ENCODE results near the gene CBLB.
"Not testable (repeated sequence)": the region's sequence is repeated elsewhere in the genome, so short reads cannot be mapped to it uniquely, and the experiment has no call there.

CBLB gene

DNA sequence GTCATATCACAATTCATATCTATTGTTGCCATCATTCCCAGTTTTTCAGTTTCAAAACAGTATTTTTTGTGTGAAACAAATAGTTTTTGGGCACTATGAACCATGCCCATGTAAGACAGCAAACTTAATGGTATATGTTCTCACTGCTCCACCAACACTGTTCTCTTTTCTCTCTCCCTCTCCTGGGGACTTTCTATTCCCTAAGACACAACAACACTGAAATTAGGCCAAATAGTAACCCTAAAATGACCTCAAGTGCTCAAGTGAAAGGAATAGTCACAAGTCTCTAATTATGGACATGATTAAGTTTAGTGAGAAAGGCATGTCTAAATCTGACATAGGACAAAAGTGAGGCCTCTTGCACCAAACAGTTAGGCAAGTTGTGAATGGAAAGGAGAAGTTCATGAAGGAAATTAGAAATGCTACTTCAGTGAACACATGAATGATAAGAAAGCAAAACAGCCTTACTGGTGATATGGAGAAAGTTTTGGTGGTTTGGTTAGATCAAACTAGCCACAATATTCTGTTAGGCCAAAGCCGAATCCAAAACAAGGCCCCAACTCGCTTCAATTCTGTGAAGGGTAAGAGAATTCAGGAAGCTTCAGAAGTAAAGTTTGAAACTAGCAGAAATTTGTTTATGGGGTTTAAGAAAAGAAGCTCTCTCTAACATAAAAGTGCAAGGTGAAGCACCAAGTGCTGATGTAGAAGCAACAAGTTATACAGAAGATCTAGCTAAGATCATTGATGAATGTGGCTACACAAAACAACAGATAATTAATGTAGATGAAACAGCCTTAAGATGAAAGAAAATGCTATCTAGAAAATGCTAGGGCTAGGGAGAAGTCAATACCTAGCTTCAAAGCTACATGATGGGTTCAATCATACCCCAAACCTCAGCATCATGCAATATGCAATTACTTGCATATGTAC lies 104.2 kb downstream of the CBLB start:
- DNase-seq (ENCODE audit: extremely low spot score, insufficient read length, low read depth) (no peak), FAIRE-seq (peak; percentile 58)

DNA sequence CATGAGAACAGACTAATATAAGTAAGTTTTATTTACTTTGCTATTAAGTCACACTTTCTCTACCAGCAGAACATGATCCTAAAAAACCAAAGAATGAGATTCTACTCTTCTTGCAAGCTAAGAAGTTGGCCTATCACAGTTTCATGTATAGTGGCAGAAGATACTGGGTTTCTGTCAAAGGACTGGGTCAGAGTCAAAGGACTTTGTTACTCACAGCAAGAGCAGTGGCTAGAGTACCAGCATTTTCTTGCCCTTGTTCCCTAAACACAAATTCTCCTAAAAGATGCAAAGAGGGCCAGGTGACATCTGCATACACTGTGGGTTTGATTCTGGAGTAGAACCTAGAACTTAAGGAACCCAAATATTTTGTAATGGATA lies 105.2 kb downstream of the CBLB start:
- FAIRE-seq (no peak), DNase-seq (ENCODE audit: extremely low spot score, insufficient read length, low read depth) (no peak)

GRCh38 chr3:105762749-105763658 lies 105.8 kb downstream of the CBLB start:
- DNase-seq (ENCODE audit: extremely low spot score, insufficient read length, low read depth) (no peak), FAIRE-seq (no peak)

DNA sequence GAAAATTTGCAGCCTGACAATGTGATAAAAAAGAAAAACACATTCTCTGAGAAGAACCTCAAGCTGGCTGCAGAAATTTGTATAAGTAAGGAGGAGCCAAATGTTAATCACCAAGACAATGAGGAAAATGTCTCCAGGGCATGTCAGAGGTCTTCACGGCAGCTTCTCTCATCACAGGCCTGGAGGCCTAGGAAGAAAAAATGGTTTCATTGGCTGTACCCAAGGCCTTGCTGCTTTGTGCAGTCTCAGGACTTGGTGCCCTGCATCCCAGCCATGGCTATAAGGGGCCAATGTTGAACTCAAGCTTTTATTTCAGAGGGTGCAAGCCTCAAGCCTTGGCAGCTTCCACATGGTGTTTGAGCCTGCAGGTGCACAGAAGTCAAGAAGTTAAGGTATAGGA lies 106.6 kb downstream of the CBLB start:
- FAIRE-seq; DNase-seq (ENCODE audit: extremely low spot score, insufficient read length, low read depth): not testable (repeated sequence)

- FAIRE-seq (no peak), DNase-seq (ENCODE audit: extremely low spot score, insufficient read length, low read depth) (no peak)
These were observed 109.3 kb downstream of the CBLB start for GRCh38 chr3:105759442-105760078.

DNA sequence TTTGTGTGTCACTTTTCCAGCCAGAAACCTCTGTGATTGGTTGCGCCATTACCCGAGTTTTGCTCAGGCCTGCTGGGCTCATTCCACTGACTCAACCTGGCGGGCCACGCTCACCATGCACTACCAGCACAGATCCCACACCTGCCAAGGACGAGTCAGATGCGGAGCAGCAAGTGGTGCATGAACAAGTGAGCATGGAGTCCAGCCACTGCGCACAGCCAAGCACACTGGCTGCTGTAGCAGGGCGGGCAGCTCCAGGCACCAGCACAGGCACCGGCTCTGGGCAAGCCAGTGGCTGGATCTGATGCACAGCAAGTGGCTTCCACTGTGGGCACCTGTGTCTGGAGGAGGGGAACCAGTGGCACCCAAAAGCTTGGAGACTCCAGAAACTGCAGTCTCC lies 110.4 kb downstream of the CBLB start:
- no peak for DNase-seq (ENCODE audit: extremely low spot score, insufficient read length, low read depth)
- no peak for FAIRE-seq

GRCh38 chr3:105755121-105755886 lies 113.5 kb downstream of the CBLB start:
- DNase-seq (ENCODE audit: extremely low spot score, insufficient read length, low read depth) (no peak), FAIRE-seq (no peak)

- FAIRE-seq = peak; percentile 83
- DNase-seq (ENCODE audit: extremely low spot score, insufficient read length, low read depth) = no peak
These were observed 115.9 kb downstream of the CBLB start for GRCh38 chr3:105752791-105753415.

- DNase-seq (ENCODE audit: extremely low spot score, insufficient read length, low read depth) = no peak
- no peak for FAIRE-seq
These were observed 121.1 kb downstream of the CBLB start for GRCh38 chr3:105747696-105748095.

DNA sequence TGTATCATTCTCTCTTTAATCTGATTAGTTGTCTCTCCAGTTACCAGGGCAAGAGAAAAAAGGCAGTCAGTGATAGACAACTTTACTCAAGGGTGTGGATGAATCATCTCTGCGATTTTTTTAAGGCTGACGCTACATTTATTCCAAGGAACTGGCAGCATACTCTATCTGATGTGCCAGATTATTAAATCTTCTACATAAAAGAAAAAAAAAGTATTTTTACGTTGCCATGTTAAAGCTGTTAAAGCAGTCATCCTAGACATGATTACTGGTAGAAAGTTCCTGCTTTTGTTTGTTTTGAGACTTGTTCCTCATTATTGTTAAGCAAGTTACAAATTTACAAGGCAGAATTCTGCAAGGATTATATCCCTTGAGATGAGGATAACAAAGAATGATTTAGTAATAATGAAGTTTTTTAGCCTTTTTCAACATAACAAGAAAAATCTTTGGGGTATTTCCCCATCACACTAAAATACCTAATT lies 121.7 kb downstream of the CBLB start:
- FAIRE-seq = no peak
- no peak for DNase-seq (ENCODE audit: extremely low spot score, insufficient read length, low read depth)

DNA sequence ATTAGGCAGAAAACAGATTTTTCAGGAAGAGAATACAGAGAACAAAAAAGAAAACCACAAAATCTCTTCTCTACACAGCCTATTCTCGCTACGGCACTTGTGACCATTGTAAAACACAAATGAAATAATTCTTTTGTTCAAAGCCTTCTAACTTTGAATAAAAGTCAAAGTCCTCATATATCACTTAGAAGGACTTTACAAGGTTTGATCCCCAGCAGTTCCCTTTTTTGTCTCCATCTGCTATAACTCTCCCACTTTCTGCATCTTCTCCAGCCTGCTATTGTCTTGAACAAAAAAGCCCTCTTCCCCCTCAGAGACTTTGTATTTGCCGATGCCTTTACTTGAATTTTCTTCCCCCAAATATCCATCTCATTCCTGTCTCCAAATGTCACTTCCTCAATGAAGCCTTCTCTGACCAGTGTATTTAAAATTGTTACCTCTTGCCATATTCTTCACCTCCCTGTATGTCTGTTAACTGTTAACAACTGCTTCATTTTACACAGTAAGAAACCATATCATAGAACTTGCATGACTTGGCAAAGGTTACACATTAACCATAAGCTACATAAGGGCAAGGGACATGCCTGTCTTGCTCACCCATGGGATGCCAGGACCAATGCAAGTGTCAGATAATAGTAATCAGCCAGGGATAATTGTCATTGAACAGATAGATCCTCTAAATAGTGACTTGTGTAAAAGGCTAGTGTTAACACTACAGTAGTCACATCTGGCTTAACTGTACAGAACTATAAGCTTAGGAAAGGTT lies 122.4 kb downstream of the CBLB start:
- FAIRE-seq (peak; percentile 64), DNase-seq (ENCODE audit: extremely low spot score, insufficient read length, low read depth) (no peak)

DNA sequence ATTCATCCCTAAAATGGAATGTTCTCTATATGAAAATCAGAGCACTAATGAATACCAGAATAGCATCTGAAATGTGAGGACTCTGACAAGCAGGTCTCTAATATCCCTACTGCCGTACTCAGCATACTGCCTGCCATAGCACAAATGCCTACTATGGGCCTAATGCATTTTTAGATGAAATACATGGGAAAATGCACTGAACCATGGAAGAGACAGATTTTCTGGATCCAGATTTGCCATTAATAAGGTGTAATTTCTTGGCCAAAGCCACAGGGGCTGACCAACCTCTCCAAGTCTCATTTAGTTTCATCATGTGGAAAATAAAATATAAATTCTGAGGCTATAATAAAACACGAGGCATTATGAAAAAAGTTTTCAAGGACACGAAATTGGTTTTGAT lies 123.8 kb downstream of the CBLB start:
- FAIRE-seq (no peak), DNase-seq (ENCODE audit: extremely low spot score, insufficient read length, low read depth) (no peak)

DNA sequence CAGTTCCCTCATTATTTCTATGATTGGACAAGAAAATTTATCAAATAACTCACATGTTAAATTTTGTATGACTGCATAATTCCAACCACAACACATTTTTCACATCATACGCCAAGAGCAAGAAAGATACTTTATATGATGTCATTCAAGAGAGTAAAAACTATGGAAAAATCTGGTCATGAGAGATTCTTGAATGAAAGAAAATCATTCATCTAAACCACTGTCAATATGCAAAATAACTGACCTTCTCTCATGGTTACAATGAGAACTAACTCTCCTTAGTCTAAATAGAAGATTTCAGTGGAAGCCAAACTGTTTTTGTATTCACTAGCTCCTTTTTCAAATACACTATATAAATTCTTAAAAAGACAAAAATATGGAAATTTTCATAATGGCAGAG lies 124.6 kb downstream of the CBLB start:
- FAIRE-seq = no peak
- DNase-seq (ENCODE audit: extremely low spot score, insufficient read length, low read depth) = no peak

- DNase-seq (ENCODE audit: extremely low spot score, insufficient read length, low read depth) (no peak), FAIRE-seq (no peak)
These were observed 135.5 kb downstream of the CBLB start for GRCh38 chr3:105733356-105733755.

- DNase-seq (ENCODE audit: extremely low spot score, insufficient read length, low read depth) (no peak), FAIRE-seq (no peak)
These were observed 137.1 kb downstream of the CBLB start for GRCh38 chr3:105731686-105732085.

GRCh38 chr3:105730801-105731354 lies 137.9 kb downstream of the CBLB start:
- DNase-seq (ENCODE audit: extremely low spot score, insufficient read length, low read depth) (no peak), FAIRE-seq (peak; percentile 18)

DNA sequence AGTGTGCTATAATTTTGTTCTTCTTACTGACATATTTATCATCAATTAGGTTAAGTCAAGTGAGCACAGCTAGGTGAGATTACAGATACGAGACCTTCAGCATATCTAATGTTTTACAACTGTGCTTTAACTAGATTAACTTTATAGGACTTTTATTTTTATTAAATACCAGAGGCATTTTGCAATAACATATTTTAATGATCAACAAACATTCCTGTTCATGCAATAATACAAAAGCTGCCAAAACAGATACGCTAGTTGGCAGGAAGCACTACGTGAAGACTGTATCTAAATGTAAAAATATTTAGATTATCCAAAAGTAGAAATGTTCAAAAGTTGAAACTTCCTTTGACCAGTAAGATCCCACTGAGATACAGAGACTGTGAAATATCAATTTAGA lies 139.1 kb downstream of the CBLB start:
- no peak for DNase-seq (ENCODE audit: extremely low spot score, insufficient read length, low read depth)
- FAIRE-seq = no peak

- FAIRE-seq = no peak
- DNase-seq (ENCODE audit: extremely low spot score, insufficient read length, low read depth) = no peak
These were observed 140.0 kb downstream of the CBLB start for GRCh38 chr3:105728771-105729312.
